Suprapubic skin (tissue), 4 donors: ENCODE measurements around the gene PLXNA4. TPM values are rescaled to one million over a fixed set of nuclear protein-coding genes. Genes with fewer than 3 reads are reported as not detected.

ENCODE experiments used
- DNase-seq, 2 donors: peaks; one replicate each; pipeline ENCODE4 v3.0.0-alpha.2; 2019; ENCODE audit warnings: low spot score in 2 of 2
- H3K27ac ChIP-seq: fragments of 200-600 bp; sonication (generic); one replicate; pipeline ENCODE4 v1.5.1; 2019
- H3K27me3 ChIP-seq: fragments of 200-600 bp; sonication (generic); one replicate; pipeline ENCODE4 v1.5.1; 2019
- H3K36me3 ChIP-seq: fragments of 200-600 bp; sonication (generic); one replicate; pipeline ENCODE4 v1.5.1; 2019
- H3K4me1 ChIP-seq: fragments of 200-600 bp; sonication (generic); one replicate; pipeline ENCODE4 v1.5.1; 2019
- H3K4me3 ChIP-seq: fragments of 200-600 bp; sonication (generic); one replicate; pipeline ENCODE4 v1.5.1; 2019; ENCODE audit warnings: mild to moderate bottlenecking
- H3K9me3 ChIP-seq: fragments of 200-600 bp; sonication (generic); one replicate; pipeline ENCODE4 v1.5.1; 2019
- EP300 ChIP-seq: sonication (generic); formaldehyde crosslinking; IDR thresholded peaks from one replicate; pipeline ENCODE4 v1.6.1; 2017; ENCODE audit warnings: antibody characterized with exemption
- POLR2A ChIP-seq, 2 donors: fragments of 450-650 bp; IDR thresholded peaks; one replicate each; pipeline ENCODE4 v1.6.1; 2017; ENCODE audit warnings: antibody characterized with exemption in 2 of 2, mild to moderate bottlenecking in 2 of 2, moderate library complexity in 2 of 2
- POLR2AphosphoS5 ChIP-seq, 3 donors: sonication (generic); formaldehyde crosslinking; IDR thresholded peaks; one replicate each; pipeline ENCODE4 v1.6.1; 2017; ENCODE audit warnings: antibody characterized with exemption in 3 of 3
- WGBS: methylation state at CpG from one replicate; pipeline ENCODE4 v1.1.5; 2018; 5-methylcytosine and 5-hydroxymethylcytosine counted together
- total RNA-seq, 4 donors: library from RNA; depleted of rRNA; stranded (reverse); fragments of >200 nt; gene quantifications; one replicate each; pipeline ENCODE4 v1.1.0, GENCODE V29; 2016
- TF ChIP-seq, protein P1 (sequence below), 2 donors: fragments of 200-600 bp in 1 of 2; fragments of 450-650 bp in 1 of 2; sonication (generic) in 1 of 2; IDR thresholded peaks; one replicate each; pipeline ENCODE4 v1.5.1; 2016 to 2019; ENCODE audit warnings: antibody characterized with exemption in 2 of 2, mild to moderate bottlenecking in 1 of 2, moderate library complexity in 1 of 2

Gene PLXNA4
- total RNA-seq, 4 donors from 2014 or later = 5.4 to 10.7 (median 7.1) TPM

DNA sequence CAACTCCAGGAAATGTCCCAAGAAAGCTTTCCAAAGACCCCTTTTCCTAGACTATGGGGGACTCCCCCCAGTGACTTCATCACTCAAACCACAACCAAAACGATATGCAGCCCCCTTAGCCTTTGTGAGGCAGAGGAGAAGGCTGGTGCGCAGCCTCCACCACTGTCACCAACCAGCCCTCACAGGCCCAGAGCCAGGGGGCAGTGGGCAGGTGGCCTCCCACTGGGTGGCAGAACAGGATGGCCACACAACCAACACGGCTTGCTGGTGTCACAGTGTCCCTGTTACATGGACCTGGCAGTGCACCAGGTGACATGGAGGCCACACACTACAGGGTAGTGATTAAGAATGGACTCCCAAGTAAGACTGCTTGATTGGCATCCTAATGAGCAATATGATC lies 172.0 kb downstream of the PLXNA4 start:
- TF ChIP-seq POLR2A (IDR thresholded peaks at IDR 0.05) = no peak
- no peak for TF ChIP-seq POLR2AphosphoS5 (IDR thresholded peaks at IDR 0.05)
- TF ChIP-seq EP300 = no peak
- TF ChIP-seq, protein P1, sequence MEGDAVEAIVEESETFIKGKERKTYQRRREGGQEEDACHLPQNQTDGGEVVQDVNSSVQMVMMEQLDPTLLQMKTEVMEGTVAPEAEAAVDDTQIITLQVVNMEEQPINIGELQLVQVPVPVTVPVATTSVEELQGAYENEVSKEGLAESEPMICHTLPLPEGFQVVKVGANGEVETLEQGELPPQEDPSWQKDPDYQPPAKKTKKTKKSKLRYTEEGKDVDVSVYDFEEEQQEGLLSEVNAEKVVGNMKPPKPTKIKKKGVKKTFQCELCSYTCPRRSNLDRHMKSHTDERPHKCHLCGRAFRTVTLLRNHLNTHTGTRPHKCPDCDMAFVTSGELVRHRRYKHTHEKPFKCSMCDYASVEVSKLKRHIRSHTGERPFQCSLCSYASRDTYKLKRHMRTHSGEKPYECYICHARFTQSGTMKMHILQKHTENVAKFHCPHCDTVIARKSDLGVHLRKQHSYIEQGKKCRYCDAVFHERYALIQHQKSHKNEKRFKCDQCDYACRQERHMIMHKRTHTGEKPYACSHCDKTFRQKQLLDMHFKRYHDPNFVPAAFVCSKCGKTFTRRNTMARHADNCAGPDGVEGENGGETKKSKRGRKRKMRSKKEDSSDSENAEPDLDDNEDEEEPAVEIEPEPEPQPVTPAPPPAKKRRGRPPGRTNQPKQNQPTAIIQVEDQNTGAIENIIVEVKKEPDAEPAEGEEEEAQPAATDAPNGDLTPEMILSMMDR (IDR thresholded peaks at IDR 0.05) = no peak
- Histone ChIP-seq H3K27ac (peak overlapping the region; percentile 10), H3K27me3 (peaks cover 3% of the 10 kb centered on the region), H3K36me3 (no peaks in the 10 kb centered on the region), H3K4me3 (no peak overlapping the region), H3K9me3 (no peaks in the 10 kb centered on the region), H3K4me1 (peaks cover 19% of the 10 kb centered on the region)
- DNase-seq = no peak
- 100% methylated on average over 3 of the region's 3 CpGs for WGBS

DNA sequence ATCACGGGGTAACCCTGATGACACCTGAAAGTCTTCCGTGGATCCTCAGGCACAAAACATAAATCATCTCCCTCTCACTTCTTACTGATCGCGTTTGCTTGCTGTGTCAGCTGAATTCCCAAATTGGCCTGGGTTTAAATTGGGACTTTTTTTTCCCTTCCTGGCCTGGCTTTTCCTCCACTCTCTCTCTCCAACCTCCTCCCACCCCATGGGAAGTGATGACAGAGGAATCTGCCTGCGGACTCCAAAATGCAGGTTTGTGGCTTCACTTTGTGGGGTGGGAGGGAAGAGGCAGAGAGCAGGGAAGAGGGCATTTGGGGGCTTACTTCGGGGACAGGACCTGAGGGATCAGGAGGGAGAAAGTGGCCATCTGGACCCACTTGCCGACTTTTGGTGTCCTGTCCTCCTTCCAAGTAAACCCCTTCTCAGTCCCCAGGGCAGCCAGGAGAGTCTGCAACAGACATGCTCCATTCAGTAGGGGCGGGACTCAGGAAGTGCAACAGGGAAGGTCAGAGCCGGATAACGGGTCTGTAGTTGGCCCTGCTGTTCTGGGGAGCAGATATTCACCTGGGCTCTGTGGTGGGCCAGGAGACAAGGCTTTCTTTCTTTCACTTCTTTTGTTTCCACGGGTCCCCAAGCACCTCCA lies 172.7 kb downstream of the PLXNA4 start:
- no peaks in the 10 kb centered on the region for H3K9me3 ChIP-seq
- H3K27ac ChIP-seq = peak overlapping the region; percentile 69
- TF ChIP-seq POLR2AphosphoS5 (IDR thresholded peaks at IDR 0.05) (no peak), POLR2A (IDR thresholded peaks at IDR 0.05) (no peak), EP300 (no peak)
- TF ChIP-seq, protein P1 (IDR thresholded peaks at IDR 0.05) = no peak
- H3K27me3 ChIP-seq = peaks cover 3% of the 10 kb centered on the region
- no peaks in the 10 kb centered on the region for H3K36me3 ChIP-seq
- DNase-seq = no peak
- H3K4me1 ChIP-seq = peaks cover 19% of the 10 kb centered on the region
- no peak overlapping the region for H3K4me3 ChIP-seq
- WGBS = 41% methylated on average over 11 of the region's 11 CpGs

DNA sequence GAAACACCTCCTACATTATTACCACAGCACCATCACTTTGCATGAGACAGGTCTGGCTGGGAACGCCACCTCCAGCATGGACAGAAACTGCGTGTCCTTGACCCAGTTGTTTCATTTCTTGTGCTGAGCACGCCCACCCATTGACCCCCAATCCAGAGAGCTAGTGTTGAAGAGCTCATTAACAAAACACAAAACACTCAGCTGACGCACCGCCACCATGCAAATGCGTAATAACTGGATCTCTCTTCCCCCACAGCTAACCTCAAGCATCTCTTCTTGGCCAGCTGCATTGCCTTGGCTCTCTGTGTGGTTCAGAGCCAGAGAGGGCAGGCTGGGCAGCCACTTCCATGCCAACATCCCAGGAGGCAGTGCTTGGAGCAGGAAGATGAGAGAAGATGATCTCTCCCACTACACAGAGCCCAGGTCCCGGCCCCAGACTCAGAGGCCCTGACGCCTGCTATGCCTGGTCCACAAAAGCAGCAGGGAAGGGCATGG lies 173.5 kb downstream of the PLXNA4 start:
- no peak overlapping the region for H3K4me3 ChIP-seq
- peak overlapping the region; percentile 69 for H3K27ac ChIP-seq
- TF ChIP-seq POLR2AphosphoS5 (IDR thresholded peaks at IDR 0.05) (peak in 1 of 3 donors; percentile 24), POLR2A (IDR thresholded peaks at IDR 0.05) (no peak)
- no peaks in the 10 kb centered on the region for H3K27me3 ChIP-seq
- H3K9me3 ChIP-seq = no peaks in the 10 kb centered on the region
- WGBS = 48% methylated on average over 8 of the region's 8 CpGs
- no peaks in the 10 kb centered on the region for H3K36me3 ChIP-seq
- DNase-seq = peak in 1 of 2 donors; percentile 71
- peaks cover 19% of the 10 kb centered on the region for H3K4me1 ChIP-seq

DNA sequence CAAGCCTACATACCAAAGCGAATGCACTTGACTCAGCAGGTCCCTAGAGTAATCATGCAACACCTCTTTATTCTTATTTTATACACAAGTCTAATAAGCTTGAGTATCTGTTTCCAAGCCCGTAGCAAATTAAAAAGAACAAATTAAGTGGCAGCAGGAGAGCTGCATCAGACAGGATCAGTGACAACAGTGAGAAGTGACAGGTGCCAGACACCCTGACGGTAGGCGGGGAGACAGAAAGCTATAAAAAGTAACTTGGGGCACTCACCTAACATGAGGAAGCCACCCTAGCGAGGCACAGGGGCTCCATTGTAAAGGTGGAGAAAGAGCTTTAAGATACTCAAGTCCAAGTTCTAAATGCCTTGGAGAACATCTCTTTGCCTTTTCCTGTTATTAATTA lies 174.2 kb downstream of the PLXNA4 start:
- H3K27me3 ChIP-seq = no peaks in the 10 kb centered on the region
- H3K4me1 ChIP-seq = peaks cover 19% of the 10 kb centered on the region
- H3K36me3 ChIP-seq = no peaks in the 10 kb centered on the region
- no peaks in the 10 kb centered on the region for H3K9me3 ChIP-seq
- no peak for TF ChIP-seq POLR2A (IDR thresholded peaks at IDR 0.05)
- no peak for TF ChIP-seq POLR2AphosphoS5 (IDR thresholded peaks at IDR 0.05)
- TF ChIP-seq, protein P1 (IDR thresholded peaks at IDR 0.05) = no peak
- TF ChIP-seq EP300 = no peak
- DNase-seq = no peak
- 83% methylated on average over 5 of the region's 5 CpGs for WGBS
- no peak overlapping the region for H3K4me3 ChIP-seq
- peak overlapping the region; percentile 59 for H3K27ac ChIP-seq

DNA sequence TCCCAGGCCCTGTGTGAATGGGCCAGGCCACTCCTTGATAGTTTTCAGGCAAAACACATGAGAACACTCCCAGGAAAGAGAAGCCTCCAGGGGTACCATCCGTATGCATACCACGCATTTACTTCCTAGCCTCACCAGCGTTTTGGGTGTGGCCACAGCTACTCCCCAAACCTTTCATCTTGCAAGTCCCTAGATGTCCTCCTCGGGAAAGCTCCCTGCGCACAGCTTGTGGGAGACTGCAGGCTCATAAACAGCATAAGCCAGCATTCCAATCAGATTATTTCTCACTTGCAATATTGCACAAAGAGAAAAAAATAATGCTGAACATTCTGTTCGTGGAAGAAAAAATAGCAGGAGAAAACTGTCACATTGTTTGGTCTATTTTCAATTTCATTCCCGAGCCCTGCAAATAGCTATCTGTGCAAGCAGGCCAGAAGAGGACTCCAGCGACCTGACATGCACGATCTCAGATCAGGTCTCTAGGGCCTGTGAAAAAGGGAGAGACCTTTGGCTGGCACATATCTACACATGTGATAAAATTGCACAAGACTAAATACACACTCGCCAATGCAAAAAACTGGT lies 175.6 kb downstream of the PLXNA4 start:
- Histone ChIP-seq H3K27ac (peak overlapping the region; percentile 64), H3K36me3 (no peaks in the 10 kb centered on the region), H3K4me3 (no peak overlapping the region), H3K4me1 (peaks cover 19% of the 10 kb centered on the region), H3K9me3 (no peaks in the 10 kb centered on the region), H3K27me3 (no peaks in the 10 kb centered on the region)
- TF ChIP-seq, protein P1 (IDR thresholded peaks at IDR 0.05) = no peak
- peak in 1 of 3 donors; percentile 15 for TF ChIP-seq POLR2AphosphoS5 (IDR thresholded peaks at IDR 0.05)
- TF ChIP-seq POLR2A (IDR thresholded peaks at IDR 0.05) = no peak
- TF ChIP-seq EP300 = peak; percentile 47
- peak; percentile 78 to 88 for DNase-seq
- WGBS = 47% methylated on average over 10 of the region's 10 CpGs
